Pancreas (tissue), 10 donors: ENCODE measurements around the gene SYNE3. TPM values are rescaled to one million over a fixed set of nuclear protein-coding genes. Genes with fewer than 3 reads are reported as not detected.

Experiments used
- ATAC-seq, 4 donors: fragments of 200-7000 bp; cut with Tn5 transposase; one replicate each; pipeline versions ENCODE4 v1.8.0 to v1.9.1; 2020; ENCODE audit warnings: mild to moderate bottlenecking in 4 of 4, moderate library complexity in 4 of 4
- DNase-seq, 6 donors: peaks; one replicate each; pipeline ENCODE4 v3.0.0-alpha.2; 2020
- FAIRE-seq: peaks from 2 replicates; lab custom pipeline; 2012; peaks lifted over from hg19 to GRCh38; lab: Jason Lieb, UNC
- H3K27ac ChIP-seq, 4 donors: fragments of 200-600 bp; sonication (generic); 1 replicate in 3 of 4; 2 replicates in 1 of 4; pipeline versions ENCODE4 v1.5.0 to v1.8.0; 2020
- H3K27me3 ChIP-seq, 4 donors: fragments of 200-600 bp; one replicate each; pipeline ENCODE4 v1.8.0; 2021
- H3K36me3 ChIP-seq, 3 donors: fragments of 200-600 bp; sonication (generic) in 1 of 3; one replicate each; pipeline versions ENCODE4 v1.5.0 to v1.8.0; 2020 to 2021
- H3K4me1 ChIP-seq, 3 donors: fragments of 200-600 bp; one replicate each; pipeline ENCODE4 v1.8.0; 2021
- H3K4me3 ChIP-seq, 4 donors: fragments of 200-600 bp; sonication (generic) in 2 of 4; one replicate each; pipeline versions ENCODE4 v1.5.0 to v1.8.0; 2020 to 2021
- H3K9me3 ChIP-seq, 4 donors: fragments of 200-600 bp; one replicate each; pipeline ENCODE4 v1.8.0; 2021
- CTCF ChIP-seq, 4 donors: fragments of 200-600 bp; sonication (generic) in 3 of 4; IDR thresholded peaks; one replicate each; pipeline versions ENCODE4 v1.5.0 to v1.8.0; 2021; ENCODE audit warnings: antibody characterized with exemption in 4 of 4
- WGBS, 2 donors: extraction: QIAGEN DNeasy Blood & Tissue Kit; methylation state at CpG; one replicate each; pipeline ENCODE4 v1.1.7; 2013; 5-methylcytosine and 5-hydroxymethylcytosine counted together
- intact Hi-C, 3 donors: fragments of 100-400 bp; cut with DNase I; formaldehyde crosslinking; loops; one replicate each; pipeline versions ENCODE4 v1.11.1 to v1.14.2; 2022
- polyA plus RNA-seq, 2 donors: library from polyadenylated mRNA; stranded (reverse); fragments of 200-250 nt; gene quantifications; one replicate each; pipeline ENCODE4 v1.2.3, GENCODE V29; 2013
- total RNA-seq, 6 donors: library from RNA; stranded (reverse); fragmentation: NEBNext Ultra II Directional in 4 of 6; extraction: Animal tissue kit (Norgen Biotek cat#: 25700) in 4 of 6; gene quantifications; one replicate each; pipeline versions ENCODE4 v1.2.1 to v1.2.4, GENCODE V29; 2021 to 2023
- donor health status: healthy with polysubstance abuse.
- donor health status: DM: no; HTN: no; CAD: no; lungs with moderate emphysema.
- donor health status: DM: no; HTN: no; CAD: no.
- donor health status: control.
- donor health status: control.
- donor health status: Bipolar disorder and iron deficiency.
- donor health status: DM: yes; HTN: yes; CAD: no.
- donor health status: DM: no; HTN: no; CAD: no.
- donor health status: DM: no; HTN: no; CAD: no.
- donor health status: DM: yes; HTN: yes; CAD: no.

Gene SYNE3
- total and polyA plus RNA-seq, 8 donors, result 0.54 to 4.5 (median 2.0) TPM

- WGBS, 2 donors, result 23 to 28% methylated on average over 3 of the region's 3 CpGs
- peaks cover 6 to 32% (median 23%) of the 10 kb centered on the region in 3 donors for H3K4me1 ChIP-seq
- intact Hi-C loops, result no loop called here
These were observed 15.0 kb upstream of the SYNE3 start for GRCh38 chr14:95531473-95531872.

GRCh38 chr14:95530473-95531276 lies 14.2 kb upstream of the SYNE3 start:
- Histone ChIP-seq H3K9me3 (no peaks in the 10 kb centered on the region), H3K27me3 (no peaks in the 10 kb centered on the region), H3K4me3 (no peak overlapping the region), H3K36me3 (no peaks in the 10 kb centered on the region), H3K27ac (no peak overlapping the region), H3K4me1 (peaks cover 0 to 24% (median 23%) of the 10 kb centered on the region in 3 donors)
- intact Hi-C loops, result no loop called here
- ATAC-seq (no peak), DNase-seq (no peak), FAIRE-seq (no peak)
- TF ChIP-seq CTCF (IDR thresholded peaks at IDR 0.05), result no peak
- WGBS, 2 donors, result 72 to 74% methylated on average over 13 of the region's 13 CpGs

More at GRCh38 chr14:95531473-95531872, 15.0 kb upstream of the SYNE3 start:
- Histone ChIP-seq H3K27ac (no peak overlapping the region), H3K27me3 (no peaks in the 10 kb centered on the region), H3K4me3 (no peak overlapping the region), H3K9me3 (no peaks in the 10 kb centered on the region), H3K36me3 (no peaks in the 10 kb centered on the region)
- DNase-seq (no peak), FAIRE-seq (no peak), ATAC-seq (no peak)
- no peak for TF ChIP-seq CTCF (IDR thresholded peaks at IDR 0.05)

GRCh38 chr14:95529216-95529615 lies 12.8 kb upstream of the SYNE3 start:
- H3K4me1 ChIP-seq, result peaks cover 0 to 27% (median 26%) of the 10 kb centered on the region in 3 donors
- 87 to 93% methylated on average over 7 of the region's 7 CpGs for WGBS, 2 donors

GRCh38 chr14:95527387-95528002 lies 11.0 kb upstream of the SYNE3 start:
- Histone ChIP-seq H3K27me3 (no peaks in the 10 kb centered on the region), H3K4me3 (no peak overlapping the region), H3K4me1 (peaks cover 0 to 30% (median 24%) of the 10 kb centered on the region in 3 donors), H3K27ac (peak overlapping the region in 1 of 4 donors; percentile 2), H3K36me3 (no peaks in the 10 kb centered on the region), H3K9me3 (no peaks in the 10 kb centered on the region)
- intact Hi-C loops, result loop anchor here in 1 of 3 donors (5.0 kb wide), 1 partner anchor 85 kb away; no protein-coding TSS in a partner anchor
- WGBS, 2 donors, result 42 to 47% methylated on average over 4 of the region's 4 CpGs
- FAIRE-seq (peak; percentile 41), DNase-seq (no peak), ATAC-seq (peak in 3 of 4 donors; percentile 46 to 61 (median 57))
- peak; percentile 28 to 61 (median 54) for TF ChIP-seq CTCF (IDR thresholded peaks at IDR 0.05)

More at GRCh38 chr14:95529216-95529615, 12.8 kb upstream of the SYNE3 start:
- DNase-seq (no peak), FAIRE-seq (no peak), ATAC-seq (no peak)
- TF ChIP-seq CTCF (IDR thresholded peaks at IDR 0.05), result no peak
- H3K36me3 ChIP-seq, result no peaks in the 10 kb centered on the region
- intact Hi-C loops, result loop anchor here in 1 of 3 donors (5.0 kb wide), 1 partner anchor 87 kb away; no protein-coding TSS in a partner anchor
- no peak overlapping the region for H3K27ac ChIP-seq
- H3K27me3 ChIP-seq, result no peaks in the 10 kb centered on the region
- no peaks in the 10 kb centered on the region for H3K9me3 ChIP-seq
- no peak overlapping the region for H3K4me3 ChIP-seq
